NOMO-1 treated with dmso at 0.1 percent for 144 hours (cell line): ENCODE measurements around the gene TMEM129.

Source experiments
- DNase-seq: peaks from one replicate; lab custom pipeline; 2025; ENCODE audit not compliant: unreplicated experiment; lab: John Stamatoyannopoulos, UW

Gene TMEM129

GRCh38 chr4:1670279-1670678, 50.8 kb downstream of the TMEM129 start:
- no peak for DNase-seq

DNA sequence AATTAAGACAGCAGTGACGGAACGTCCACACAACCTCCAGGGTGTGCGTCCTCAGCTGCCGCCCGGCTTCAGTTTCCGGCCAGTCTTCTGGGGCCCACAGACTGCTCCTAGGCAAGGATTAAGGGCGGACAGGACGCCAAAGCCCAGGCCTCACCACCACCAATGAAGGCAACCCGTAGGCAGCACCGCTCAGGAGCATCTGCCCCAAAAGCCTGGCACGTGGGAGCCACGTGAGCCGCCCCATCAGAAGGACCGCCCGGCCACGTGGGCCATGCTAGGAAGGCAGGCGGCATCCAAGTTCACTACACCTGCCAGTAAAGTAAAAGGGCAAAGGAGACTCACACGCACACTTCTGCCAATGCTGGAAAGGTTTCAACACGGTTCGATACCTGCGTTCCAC, 51.3 kb downstream of the TMEM129 start:
- DNase-seq: no peak

- DNase-seq: no peak
These were observed 51.9 kb downstream of the TMEM129 start for GRCh38 chr4:1669270-1669669.

GRCh38 chr4:1668488-1668840, 52.7 kb downstream of the TMEM129 start:
- DNase-seq: no peak

DNA sequence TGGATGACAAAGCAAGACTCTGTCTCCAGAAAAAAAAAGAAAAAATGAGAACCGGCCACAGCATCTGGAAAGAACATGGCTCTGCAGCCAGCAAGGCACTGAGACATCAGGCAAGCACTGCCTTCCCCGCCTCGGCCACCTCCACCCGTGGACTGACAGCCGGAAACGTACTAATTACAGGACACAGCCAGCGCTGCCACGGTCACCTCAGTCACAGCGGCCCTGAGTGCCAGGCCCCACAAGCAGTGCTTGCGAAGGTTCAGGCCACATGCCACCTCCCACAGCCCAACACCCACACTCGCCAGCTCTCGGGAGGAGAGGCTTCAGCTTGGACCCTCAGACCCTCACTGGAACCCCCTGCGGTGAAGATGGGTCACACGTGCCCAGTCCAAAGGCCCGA, 53.9 kb downstream of the TMEM129 start:
- no peak for DNase-seq

DNA sequence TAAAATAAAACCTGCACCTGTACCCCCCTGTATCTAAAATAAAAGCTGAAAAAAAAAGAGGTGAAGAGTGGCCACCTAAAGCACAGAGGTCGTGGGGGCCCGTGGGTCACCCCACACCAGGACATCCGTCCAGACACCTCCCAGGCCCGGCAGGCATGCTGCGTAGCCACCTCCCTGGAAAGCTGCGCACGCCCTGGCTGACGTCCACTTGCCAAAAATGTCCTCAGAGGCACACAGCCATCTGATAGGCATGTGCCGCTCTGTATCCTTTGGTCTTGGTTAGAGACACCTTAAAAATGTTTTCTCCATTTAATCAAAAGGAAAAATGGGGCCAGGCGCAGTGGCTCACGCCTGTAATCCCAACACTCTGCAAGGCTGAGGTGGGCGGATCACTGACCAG, 54.7 kb downstream of the TMEM129 start:
- DNase-seq: no peak
